DND-41 (cell line): ENCODE results near the gene PIGZ.

Experiments used
- CTCF ChIP-seq: IDR thresholded peaks from 2 replicates; pipeline ENCODE4 v1.5.1; 2012; ENCODE audit warnings: borderline replicate concordance, low read length, moderate library complexity, mild to moderate bottlenecking; ENCODE audit not compliant: poor library complexity, severe bottlenecking; ENCODE audit errors: extremely low read depth
- EZH2 ChIP-seq: IDR thresholded peaks from 3 replicates; pipeline ENCODE4 v1.6.1; 2012; ENCODE audit warnings: borderline replicate concordance, low read depth, mild to moderate bottlenecking, moderate library complexity, low read length, inconsistent platforms; ENCODE audit not compliant: severe bottlenecking

DNA sequence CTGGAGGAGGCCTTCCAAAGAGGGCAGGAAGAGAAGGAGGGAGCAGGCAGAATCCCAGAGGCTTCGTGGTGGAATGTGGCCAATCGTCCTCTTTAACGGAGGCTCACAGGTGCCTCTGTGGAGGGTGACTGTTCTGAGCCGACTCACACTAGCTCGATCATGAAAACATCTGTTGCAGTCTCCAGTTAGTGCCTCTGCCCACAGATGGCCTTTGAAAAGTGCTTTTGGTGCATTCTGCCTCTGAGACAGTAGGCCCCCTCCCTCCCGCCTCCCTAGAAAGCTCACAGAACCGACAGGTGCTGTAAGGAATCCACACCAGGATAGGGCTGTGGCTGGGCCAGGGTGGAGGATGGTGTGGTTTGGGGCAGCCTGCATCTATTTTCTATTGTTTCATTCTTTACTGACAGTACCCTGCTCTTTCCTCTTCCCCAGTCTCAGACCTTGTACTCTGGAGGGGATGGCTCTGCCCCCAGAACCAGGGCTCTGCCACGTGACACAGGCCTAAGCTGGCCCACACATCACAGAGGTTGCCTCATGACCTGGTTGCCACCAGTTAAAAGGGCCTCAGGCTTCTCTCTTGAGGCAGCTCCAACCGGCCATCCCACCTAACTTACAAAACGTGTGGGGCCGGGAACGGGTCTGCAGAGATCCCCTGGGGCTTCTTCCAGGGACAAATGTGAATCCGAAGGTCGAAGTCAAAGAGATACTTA lies 27.2 kb upstream of the PIGZ start:
- TF ChIP-seq EZH2: no peak
- TF ChIP-seq CTCF: no peak
